OCI-LY3 (cell line): ENCODE results near the gene TFRC.
"Not testable (repeated sequence)": the region's sequence is repeated elsewhere in the genome, so short reads cannot be mapped to it uniquely, and the experiment has no call there.

Source experiments
- EZH2phosphoT487 ChIP-seq: fragments of 200-600 bp; shearing (Covaris generic); IDR thresholded peaks from 2 replicates; pipeline ENCODE4 v1.6.1; 2018; ENCODE audit warnings: antibody characterized with exemption, mixed run types, low read depth
- TF ChIP-seq, protein P1 (sequence below): fragments of 200-600, 300-600 bp; sonication (generic); IDR thresholded peaks from 2 replicates; pipeline ENCODE4 v1.5.1; 2014; ENCODE audit warnings: antibody characterized with exemption, low read length, low read depth

DNA sequence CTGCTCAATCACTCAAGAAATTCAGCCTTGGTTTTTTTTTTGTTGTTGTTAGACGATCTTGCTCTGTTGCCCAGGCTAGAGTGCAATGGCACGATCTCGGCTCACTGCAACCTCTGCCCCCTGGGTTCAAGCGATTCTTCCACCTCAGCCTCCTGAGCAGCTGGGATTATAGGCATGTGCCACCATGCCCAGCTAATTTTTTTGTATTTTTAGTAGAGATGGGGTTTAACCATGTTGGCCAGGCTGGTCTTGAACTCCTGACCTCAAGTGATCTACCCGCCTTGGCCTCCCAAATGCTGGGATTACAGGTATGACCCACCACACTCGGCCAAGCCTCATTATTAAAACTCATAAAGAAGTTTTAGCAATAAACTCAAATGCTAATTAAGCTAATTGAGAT, 25.5 kb downstream of the TFRC start:
- TF ChIP-seq, protein P1, sequence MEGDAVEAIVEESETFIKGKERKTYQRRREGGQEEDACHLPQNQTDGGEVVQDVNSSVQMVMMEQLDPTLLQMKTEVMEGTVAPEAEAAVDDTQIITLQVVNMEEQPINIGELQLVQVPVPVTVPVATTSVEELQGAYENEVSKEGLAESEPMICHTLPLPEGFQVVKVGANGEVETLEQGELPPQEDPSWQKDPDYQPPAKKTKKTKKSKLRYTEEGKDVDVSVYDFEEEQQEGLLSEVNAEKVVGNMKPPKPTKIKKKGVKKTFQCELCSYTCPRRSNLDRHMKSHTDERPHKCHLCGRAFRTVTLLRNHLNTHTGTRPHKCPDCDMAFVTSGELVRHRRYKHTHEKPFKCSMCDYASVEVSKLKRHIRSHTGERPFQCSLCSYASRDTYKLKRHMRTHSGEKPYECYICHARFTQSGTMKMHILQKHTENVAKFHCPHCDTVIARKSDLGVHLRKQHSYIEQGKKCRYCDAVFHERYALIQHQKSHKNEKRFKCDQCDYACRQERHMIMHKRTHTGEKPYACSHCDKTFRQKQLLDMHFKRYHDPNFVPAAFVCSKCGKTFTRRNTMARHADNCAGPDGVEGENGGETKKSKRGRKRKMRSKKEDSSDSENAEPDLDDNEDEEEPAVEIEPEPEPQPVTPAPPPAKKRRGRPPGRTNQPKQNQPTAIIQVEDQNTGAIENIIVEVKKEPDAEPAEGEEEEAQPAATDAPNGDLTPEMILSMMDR, result not testable (repeated sequence)
- not testable (repeated sequence) for TF ChIP-seq EZH2phosphoT487
